EL (cell line): ENCODE results near the gene TEKT4.
"Not testable (repeated sequence)": the region's sequence is repeated elsewhere in the genome, so short reads cannot be mapped to it uniquely, and the experiment has no call there.

Experiments
- DNase-seq: peaks from one replicate; pipeline ENCODE4 v3.0.0-alpha.2; 2016

Gene TEKT4

GRCh38 chr2:94871226-94872087, at the start of gene TEKT4:
TEKT4 (plus strand) TSS chr2:94871430; CDS start chr2:94871580, 150 bp downstream.
- peak; percentile 45 for DNase-seq

GRCh38 chr2:94839224-94839623, 32.0 kb upstream of the TEKT4 start:
- DNase-seq = not testable (repeated sequence)

DNA sequence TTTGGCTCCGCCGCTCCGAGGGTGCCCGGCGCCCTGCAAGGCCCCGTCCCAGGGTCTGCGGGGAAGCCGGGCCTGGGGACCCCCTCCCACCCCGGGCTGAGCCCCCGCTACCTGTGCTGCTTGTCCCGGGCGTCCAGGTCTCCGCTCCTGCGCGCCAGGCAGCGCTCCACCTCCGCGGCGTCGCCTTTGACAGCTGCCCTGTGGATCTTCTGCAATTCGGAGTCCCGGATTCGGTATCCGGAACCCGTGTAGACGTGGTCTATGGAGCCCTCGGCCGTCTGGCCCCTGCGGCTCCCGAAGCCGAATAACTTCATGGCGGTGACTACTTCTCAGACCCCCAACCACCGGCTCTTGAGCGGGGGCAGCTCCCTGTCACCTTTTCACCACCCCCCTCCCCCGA, 14.4 kb upstream of the TEKT4 start:
- DNase-seq = not testable (repeated sequence)

GRCh38 chr2:94857367-94858162, 13.7 kb upstream of the TEKT4 start:
- not testable (repeated sequence) for DNase-seq

- not testable (repeated sequence) for DNase-seq
These were observed 12.9 kb upstream of the TEKT4 start for GRCh38 chr2:94858163-94858888.

DNA sequence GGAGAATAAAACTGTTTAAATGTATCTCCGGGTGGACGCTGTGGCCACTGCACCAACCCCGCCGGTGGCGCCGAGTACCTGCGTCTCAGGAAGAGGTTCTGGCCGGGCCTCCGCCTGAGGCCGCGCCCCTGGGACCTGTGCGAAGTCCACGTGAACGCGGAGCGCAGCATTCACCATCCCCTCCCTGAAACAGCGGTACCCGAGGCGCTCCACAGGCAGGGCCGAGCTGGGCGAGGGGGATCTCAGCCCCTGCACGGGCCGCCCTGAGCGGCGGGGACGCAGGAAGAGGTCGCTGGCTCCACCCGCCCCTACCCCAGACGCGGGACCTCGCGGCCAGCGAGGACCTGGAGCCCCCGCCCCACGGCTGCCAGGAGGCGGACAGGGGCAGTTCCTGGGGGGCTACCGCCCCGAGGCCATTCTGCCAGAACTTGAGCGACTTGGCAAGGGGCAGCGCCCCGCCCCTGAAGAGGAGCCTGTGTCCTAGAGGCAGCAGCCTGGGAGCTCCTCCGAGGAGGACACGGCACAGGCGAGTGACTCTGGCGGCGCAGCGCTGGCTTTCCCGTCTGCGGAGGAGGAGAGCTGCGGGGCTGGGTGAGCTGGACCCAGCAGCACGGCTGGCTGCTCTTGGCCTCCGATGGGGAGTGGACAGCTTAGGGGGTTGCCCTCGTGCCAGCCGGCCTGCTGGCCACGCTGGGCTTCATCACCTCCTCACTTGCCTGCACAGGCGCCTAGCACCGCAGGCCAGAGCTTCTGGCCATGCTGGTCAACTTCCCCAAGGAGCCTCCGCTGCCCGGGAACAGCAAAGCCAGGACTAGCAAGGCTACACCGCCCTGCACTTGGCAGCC, 9.7 kb upstream of the TEKT4 start:
- DNase-seq = no peak

GRCh38 chr2:94862903-94863302, 8.3 kb upstream of the TEKT4 start:
- not testable (repeated sequence) for DNase-seq

- no peak for DNase-seq
These were observed 2.1 kb upstream of the TEKT4 start for GRCh38 chr2:94869131-94869530.

DNA sequence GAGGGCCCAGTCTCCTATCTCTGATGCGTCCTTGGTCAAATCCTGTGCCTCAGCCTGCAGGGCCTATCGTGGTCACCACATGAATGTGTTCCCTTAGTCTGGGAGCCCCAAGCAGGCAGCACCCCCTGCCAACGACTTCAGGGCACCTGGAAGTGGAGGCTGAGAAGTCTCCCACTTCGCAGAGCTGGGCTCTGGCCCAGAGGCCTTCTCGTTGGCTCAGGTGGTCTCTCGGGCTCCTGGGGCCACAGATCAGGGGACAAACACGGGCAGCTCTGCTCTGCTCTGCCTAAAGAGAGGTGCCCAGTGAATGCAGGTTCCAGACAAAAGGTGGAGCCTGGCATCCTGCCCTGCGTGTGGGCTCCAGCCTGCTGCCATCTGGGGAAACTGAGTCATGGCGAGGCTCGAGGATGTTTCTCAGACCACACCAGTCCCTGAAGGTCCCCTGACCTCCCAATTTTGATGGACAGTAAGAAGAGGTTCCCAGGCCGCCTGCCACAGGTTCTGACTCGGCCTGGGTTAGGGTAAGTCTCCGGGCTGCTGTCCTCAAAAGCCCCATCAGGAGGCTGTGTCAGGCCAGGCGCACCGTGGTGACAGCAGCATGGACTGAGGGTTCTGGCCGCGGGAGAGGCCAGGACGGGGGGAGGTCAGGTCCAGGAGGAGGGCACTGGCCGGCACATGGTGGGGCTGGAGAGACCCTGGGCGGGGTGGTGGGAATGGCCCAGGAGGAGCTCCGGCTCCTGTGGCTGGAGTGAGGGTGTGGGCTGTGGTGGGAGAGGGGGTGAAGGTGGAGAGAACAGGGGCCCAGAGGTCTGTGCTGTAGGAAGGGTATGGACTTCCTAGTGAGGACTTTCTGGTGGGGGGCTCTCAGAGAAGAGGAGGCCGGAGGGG, 1.4 kb upstream of the TEKT4 start:
- DNase-seq = no peak

DNA sequence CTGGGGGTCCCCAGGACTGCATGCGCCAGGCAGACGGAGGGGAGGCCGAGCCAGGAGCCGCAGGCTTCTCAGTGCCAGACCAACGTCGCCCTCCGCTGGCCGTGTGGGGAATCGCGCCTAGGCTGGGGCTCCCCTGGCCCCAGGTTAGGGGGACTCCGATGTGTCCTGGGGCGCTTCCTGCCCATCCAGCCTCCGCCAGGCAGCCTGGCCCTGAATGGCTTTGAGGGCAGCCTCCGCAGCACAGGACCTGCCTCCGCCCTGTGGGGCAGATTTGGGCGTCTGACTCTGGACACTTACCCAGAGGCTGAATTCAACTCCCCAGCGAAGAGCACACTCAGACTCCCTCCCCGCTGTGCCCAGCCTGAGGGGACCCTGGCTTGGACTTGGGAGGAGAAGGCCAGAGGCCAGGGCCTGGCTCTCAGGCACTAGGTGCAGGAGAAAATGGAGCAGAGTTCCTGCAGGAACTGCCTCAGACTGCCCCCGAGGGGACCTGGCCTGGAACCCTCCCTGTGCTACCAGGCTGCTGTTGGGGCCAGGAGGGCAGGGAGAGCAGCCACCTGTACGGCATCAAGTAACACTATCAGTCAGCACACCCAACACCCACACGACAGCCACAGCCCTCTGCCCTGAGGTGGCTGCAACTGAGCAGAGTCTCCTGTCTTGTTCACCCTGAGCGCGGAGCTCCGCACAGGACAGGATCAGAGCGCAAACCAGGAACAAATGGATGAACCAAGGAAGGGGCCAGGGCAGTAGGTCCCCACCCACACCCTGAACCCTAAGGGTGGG, 597 bp upstream of the TEKT4 start:
- DNase-seq = no peak

DNA sequence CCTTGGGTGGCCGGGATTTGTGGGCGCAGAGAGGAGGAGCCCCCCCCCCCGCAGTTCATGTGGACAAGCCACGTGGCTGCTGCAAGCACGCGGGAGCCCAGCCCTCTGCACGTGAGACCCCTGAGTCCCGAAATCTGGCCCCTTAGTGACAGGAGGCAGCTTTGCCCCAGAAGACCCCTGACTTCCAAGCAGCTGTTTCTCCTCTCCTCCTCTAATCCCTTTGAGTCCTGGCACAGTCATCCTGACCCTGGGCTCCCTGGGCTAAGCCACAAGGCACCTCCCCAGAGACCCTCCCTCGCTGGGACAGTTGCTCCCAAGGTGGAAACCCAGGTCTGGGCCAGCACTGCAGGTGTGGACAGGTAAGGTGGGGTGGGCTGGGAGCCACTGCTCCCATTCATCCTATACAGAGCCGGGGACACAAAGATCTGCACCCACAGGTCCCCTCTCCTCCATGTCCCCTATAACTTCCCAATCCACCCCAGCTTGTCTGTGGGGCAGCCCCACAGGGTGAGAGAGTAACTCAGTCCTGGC, 923 bp downstream of the TEKT4 start:
- no peak for DNase-seq

- no peak for DNase-seq
These were observed 1.6 kb downstream of the TEKT4 start for GRCh38 chr2:94872676-94873361.

- no peak for DNase-seq
These were observed 2.4 kb downstream of the TEKT4 start for GRCh38 chr2:94873362-94874276.

DNA sequence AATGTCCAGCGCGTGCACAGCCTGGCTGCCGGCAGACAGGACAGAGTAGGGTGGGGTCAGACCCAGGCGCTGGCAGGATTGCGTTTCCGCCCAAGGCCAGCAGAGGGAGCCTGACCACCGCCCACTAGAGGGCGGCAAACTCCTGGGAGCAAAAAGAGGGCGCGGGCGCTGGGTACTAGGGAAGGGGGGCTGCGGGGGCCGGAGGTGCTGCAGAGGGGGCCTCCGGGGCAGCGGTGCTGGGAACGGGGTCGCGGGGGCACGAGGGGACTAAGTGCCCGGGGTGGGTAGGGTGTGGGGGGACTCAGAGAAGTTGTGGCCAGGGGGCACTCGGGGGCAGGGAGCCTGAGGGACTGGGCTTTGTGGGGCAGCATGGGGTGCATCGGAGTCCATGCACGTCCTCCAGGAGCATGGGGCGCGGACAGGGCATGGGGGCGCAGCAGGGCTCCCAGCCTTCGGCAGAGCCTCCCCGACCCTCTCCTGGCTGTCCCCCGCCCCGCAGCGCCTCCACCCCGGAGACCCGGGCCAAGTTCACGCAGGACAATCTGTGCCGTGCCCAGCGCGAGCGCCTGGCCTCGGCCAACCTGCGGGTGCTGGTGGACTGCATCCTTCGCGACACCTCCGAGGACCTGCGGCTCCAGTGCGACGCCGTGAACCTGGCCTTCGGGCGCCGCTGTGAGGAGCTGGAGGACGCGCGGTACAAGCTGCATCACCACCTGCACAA, 3.2 kb downstream of the TEKT4 start:
- peak; percentile 54 for DNase-seq

DNA sequence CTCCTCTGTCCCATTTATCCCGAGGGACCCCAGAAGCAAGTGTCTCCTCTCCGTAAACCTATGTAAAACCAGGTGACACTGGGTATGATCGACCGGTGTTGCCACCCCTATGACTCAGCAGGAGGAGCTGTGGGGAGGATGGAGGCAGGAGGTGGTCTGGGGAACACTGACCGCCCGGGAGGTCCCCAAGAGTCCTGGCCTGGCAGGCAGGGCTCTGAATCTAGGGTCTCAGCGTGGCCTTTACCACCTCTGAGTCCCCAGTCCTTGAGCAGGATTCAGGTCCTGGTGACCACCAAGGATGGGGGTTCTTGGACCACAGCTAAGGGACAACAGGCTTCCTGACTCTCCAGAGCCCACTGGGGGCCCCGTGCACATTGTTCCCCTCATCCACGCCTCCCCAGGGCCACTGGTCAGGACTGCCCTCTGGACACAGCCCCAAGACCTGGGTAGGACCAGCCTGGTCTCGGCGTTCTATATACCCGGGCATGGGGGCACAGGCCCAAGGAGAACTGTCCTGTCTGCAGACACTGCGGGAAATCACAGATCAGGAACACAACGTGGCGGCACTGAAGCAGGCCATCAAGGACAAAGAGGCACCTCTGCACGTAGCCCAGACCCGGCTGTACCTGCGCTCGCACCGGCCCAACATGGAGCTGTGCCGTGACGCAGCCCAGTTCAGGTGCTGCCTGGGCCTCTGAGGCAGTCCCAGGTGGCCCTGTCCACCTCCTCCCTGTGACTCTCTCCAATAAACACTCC, 4.0 kb downstream of the TEKT4 start:
- no peak for DNase-seq

- no peak for DNase-seq
These were observed 4.7 kb downstream of the TEKT4 start for GRCh38 chr2:94875820-94876522.
